HG03064 (cell line): ENCODE data around the gene CNTN4.
"Not testable (repeated sequence)": the region's sequence is repeated elsewhere in the genome, so short reads cannot be mapped to it uniquely, and the experiment has no call there.

Experiments
- ATAC-seq: cut with Tn5 transposase; IDR thresholded peaks from one replicate; pipeline ENCODE4 v1.9.1; 2021; ENCODE audit warnings: low read depth; ENCODE audit not compliant: unreplicated experiment

CNTN4 gene

GRCh38 chr3:2098398-2099027 lies at the start of gene CNTN4:
CNTN4 (plus strand) TSS chr3:2098866.
- ATAC-seq = no peak

DNA sequence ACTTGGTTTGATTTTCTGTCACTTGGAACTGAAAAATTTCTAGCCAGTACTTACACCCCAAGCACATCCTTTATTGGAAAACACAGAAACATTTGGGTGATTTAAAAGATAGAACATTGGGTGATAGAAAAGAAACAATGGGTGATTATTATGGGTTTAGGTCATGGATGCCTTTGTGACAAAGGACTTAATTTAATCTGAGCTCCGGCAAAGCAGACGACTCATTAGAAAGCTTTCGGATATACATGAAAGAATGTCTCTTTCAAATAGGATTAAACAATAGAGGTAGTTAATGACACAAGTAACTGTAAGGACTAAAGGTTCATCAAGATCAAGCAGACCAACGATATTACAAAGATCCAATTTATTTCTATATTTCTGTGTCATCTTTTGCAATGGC lies 37.3 kb upstream of the CNTN4 start:
- ATAC-seq = no peak

DNA sequence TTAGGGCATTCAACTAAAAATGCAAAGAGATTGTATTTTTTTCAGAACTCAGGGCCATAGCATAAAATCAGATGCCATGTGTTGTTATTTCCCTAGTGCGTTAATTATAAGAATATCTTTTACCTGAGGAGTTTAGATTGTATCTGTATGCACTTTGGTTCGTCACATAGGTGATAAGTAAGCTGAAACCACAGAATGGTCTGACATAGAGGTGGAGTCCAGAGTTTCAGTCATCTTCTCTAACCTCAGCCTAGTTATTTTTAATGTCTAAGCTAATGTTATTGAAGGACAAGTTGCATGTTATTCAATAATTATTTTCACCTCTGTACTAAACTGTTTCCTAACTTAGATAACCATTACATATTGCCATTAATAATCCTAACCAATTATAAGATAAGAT lies 27.1 kb upstream of the CNTN4 start:
- no peak for ATAC-seq

DNA sequence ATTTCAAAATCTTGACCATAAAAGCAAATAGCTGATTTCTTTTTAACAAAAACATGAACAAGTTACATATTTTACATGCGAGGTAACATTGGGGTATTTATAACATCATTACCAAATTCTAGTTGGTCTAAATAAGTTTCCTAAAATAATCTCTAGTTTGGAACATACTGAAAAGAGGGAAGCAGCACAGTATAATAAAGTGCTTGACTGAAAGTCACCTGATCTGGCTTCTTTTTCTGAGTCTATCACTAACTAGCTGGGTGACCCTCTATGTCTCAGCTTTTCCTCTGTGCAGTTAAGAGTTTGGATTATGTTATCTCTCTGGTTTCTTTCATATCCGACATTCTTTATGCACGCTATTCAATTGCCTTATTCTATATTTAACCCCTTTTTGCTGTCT lies 19.8 kb upstream of the CNTN4 start:
- ATAC-seq = no peak

- ATAC-seq = no peak
These were observed 15.7 kb upstream of the CNTN4 start for GRCh38 chr3:2082871-2083480.

- ATAC-seq = not testable (repeated sequence)
These were observed 15.1 kb upstream of the CNTN4 start for GRCh38 chr3:2083558-2083957.

- ATAC-seq = no peak
These were observed 8.4 kb upstream of the CNTN4 start for GRCh38 chr3:2090095-2090911.

GRCh38 chr3:2092758-2093157 lies 5.9 kb upstream of the CNTN4 start:
- no peak for ATAC-seq

DNA sequence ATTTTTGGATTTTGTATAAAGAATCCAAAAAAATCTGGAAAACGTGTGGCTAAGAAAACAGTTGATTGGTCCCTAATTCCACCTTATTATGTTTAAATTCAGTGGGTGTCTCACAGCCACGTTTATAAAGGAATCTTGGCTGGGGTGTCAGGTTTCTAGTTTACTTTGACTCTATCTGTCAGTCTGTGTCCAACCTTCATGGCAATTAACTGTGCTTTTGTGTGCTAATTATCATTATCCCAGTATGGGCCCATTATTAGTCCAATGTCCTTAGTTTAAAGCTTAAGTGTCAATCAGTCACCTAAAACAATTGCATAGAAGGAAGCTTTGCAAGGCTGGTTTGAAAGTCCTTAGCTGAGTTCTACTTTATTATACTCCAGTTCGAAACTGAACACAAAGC lies 3.7 kb upstream of the CNTN4 start:
- ATAC-seq = no peak

DNA sequence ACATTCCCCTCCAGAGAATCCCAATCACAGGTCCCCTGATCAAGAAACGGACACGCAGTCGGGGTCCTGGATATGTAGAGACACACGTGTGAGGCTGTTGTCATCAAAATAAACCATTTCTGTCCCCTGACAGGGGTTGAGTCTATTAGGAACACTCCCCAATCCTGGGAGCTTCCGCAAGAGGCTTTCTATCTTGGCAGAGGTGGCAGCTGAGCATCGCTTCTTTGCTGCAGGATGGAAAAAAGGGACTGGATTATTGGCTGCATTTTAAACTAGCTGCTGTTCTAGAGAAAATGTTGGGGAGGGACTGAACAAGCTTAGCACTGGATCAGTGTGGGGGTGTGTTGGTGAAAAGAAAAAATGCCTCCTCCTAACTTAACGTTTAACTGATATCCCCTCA lies 2.5 kb upstream of the CNTN4 start:
- ATAC-seq = no peak

- ATAC-seq = no peak
These were observed 950 bp upstream of the CNTN4 start for GRCh38 chr3:2097641-2098191.

GRCh38 chr3:2099028-2099671 lies 484 bp downstream of the CNTN4 start:
- no peak for ATAC-seq

DNA sequence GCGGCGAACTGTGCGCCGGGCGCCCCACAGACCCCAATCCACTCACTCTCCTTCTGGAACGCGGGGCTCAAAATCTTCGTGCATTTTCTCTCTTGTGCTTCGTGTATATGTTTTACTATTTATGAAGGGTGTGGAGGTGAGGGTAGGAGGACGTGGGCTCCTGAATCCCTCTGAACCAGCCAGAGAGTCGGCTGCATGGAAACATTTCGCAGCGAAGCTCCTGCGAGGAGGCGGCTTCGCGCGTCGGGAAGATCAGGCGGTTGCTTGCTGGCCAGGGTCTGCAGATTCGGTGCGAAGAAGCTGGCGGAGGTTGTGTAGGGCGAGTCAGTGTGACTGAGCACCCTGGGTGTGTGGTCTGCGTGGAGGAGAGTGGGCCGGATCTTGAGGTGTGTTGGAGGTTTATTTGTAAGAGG lies 1.1 kb downstream of the CNTN4 start:
- ATAC-seq = no peak

- no peak for ATAC-seq
These were observed 7.8 kb downstream of the CNTN4 start for GRCh38 chr3:2106438-2106837.

GRCh38 chr3:2110597-2111117 lies 12.0 kb downstream of the CNTN4 start:
- no peak for ATAC-seq

DNA sequence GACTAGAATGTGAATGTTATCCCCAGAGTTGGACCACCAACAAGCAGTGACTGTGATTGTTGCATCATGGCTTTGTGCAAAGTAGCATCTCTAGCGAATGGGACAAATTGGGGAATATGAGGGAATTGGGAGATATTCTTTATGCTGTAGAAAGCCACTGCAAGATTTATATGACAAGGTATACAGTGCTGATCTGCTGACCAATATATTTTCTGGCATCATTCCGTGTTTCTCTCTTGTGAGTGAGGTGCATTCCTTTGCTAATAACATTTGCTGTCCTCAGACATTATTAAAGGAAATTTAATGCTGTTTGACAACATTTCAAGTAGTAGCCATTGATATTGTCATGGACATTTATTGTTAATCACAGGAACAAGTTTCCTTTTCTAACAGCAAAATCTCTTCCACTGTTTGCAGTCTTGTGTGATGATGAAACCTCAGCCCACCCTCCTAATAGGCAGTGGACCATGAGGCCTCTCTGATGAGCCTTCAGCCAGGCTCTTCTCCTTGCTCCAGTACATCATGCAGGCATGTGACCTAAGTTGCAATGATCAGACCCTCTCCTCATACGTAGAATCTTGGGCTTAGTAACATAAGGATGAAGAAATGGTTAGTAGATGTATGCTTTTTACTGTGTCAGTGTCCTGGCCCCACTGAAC lies 16.1 kb downstream of the CNTN4 start:
- ATAC-seq = no peak

GRCh38 chr3:2130726-2131125 lies 32.1 kb downstream of the CNTN4 start:
- no peak for ATAC-seq

GRCh38 chr3:2133146-2133545 lies 34.5 kb downstream of the CNTN4 start:
- no peak for ATAC-seq

- ATAC-seq = no peak
These were observed 39.0 kb downstream of the CNTN4 start for GRCh38 chr3:2137651-2138050.

DNA sequence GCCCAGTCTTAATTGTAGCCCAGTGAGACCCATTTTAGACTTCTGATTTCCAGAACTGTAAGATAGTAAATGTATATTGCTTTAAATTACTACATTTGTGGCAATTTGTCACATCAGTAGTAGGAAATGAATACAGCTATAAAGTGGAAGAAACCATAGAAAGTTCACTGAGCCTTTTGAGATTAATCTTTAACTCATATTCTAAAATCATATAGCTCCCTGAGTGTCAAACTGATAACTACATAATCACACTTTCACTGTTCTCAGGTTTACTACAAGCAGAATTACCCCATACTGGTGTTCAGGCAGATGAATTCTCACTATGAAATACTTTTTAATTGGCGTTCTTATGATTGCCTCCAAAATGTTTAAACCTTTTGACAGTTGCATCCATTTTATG lies 42.8 kb downstream of the CNTN4 start:
- ATAC-seq = no peak
